ENCODE data around the gene COL6A3.

The COL6A3 gene

GRCh38 chr2:237437566-237437965 is 23.6 kb upstream of the COL6A3 start:
- no peaks in the 10 kb centered on the region for H3K9me3 ChIP-seq (ENCODE audit: control insufficient read depth, low read depth, low read length)
- peaks cover 17% of the 10 kb centered on the region for H3K4me1 ChIP-seq (ENCODE audit: control insufficient read depth, low read depth, low read length)
- H3K36me3 ChIP-seq (ENCODE audit: control insufficient read depth, low read depth, low read length): no peaks in the 10 kb centered on the region
- H3K4me3 ChIP-seq (ENCODE audit: low read length): no peak overlapping the region
- no peaks in the 10 kb centered on the region for H3K27me3 ChIP-seq (ENCODE audit: control insufficient read depth, insufficient read depth, low read length)
- no peak overlapping the region for H3K27ac ChIP-seq (ENCODE audit: low read length)
- no peak overlapping the region for H3K9ac ChIP-seq (ENCODE audit: low read length)

- Histone ChIP-seq H3K9me3 (ENCODE audit: control insufficient read depth, low read depth, low read length) (no peaks in the 10 kb centered on the region), H3K36me3 (ENCODE audit: control insufficient read depth, low read depth, low read length) (no peaks in the 10 kb centered on the region), H3K4me3 (ENCODE audit: low read length) (no peak overlapping the region), H3K9ac (ENCODE audit: low read length) (no peak overlapping the region), H3K27ac (ENCODE audit: low read length) (no peak overlapping the region), H3K4me1 (ENCODE audit: control insufficient read depth, low read depth, low read length) (peaks cover 17% of the 10 kb centered on the region), H3K27me3 (ENCODE audit: control insufficient read depth, insufficient read depth, low read length) (no peaks in the 10 kb centered on the region)
Measured at GRCh38 chr2:237435844-237436587, 22.1 kb upstream of the COL6A3 start.

GRCh38 chr2:237434866-237435311 is 20.9 kb upstream of the COL6A3 start:
- Histone ChIP-seq H3K27ac (ENCODE audit: low read length) (no peak overlapping the region), H3K9me3 (ENCODE audit: control insufficient read depth, low read depth, low read length) (no peaks in the 10 kb centered on the region), H3K4me3 (ENCODE audit: low read length) (no peak overlapping the region), H3K4me1 (ENCODE audit: control insufficient read depth, low read depth, low read length) (peaks cover 17% of the 10 kb centered on the region), H3K9ac (ENCODE audit: low read length) (no peak overlapping the region), H3K36me3 (ENCODE audit: control insufficient read depth, low read depth, low read length) (no peaks in the 10 kb centered on the region), H3K27me3 (ENCODE audit: control insufficient read depth, insufficient read depth, low read length) (no peaks in the 10 kb centered on the region)

DNA sequence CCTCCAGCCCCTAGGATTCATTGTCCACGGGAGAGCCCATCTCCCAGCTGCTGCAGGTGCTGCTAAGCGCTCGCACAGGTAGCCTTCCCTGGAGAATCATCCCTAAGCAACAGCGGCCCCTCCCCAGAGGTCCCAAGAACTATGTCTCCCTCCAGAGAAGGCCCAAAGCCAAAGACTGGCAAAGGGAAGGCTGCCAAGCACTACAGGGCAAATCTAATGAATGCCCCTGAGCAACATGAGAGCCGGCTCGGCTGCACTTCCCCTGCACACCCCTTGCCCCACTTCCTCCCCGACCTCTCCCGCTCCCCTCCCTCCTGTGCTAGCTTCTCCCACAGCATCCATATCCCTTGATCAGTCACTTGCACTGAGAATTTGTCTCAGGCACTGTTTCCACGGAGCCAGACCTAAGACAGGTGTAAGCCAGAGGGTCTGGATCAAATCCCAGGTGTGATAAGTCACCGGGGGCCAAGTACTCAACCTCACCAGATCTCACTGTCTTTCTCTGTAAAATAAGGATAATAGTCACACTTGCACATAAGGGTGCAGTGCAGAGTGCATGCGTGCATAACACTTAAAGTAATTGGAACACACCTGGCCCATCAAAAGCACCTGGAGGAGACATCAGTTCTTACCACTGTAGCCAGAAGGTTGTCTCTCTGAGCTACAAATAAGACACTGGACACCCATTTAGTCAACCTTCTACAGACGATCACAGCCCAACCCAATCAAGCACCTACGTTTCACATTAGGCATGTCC is 20.1 kb upstream of the COL6A3 start:
- Histone ChIP-seq H3K4me1 (ENCODE audit: control insufficient read depth, low read depth, low read length) (peaks cover 17% of the 10 kb centered on the region), H3K36me3 (ENCODE audit: control insufficient read depth, low read depth, low read length) (no peaks in the 10 kb centered on the region), H3K9ac (ENCODE audit: low read length) (no peak overlapping the region), H3K9me3 (ENCODE audit: control insufficient read depth, low read depth, low read length) (no peaks in the 10 kb centered on the region), H3K4me3 (ENCODE audit: low read length) (no peak overlapping the region), H3K27ac (ENCODE audit: low read length) (no peak overlapping the region), H3K27me3 (ENCODE audit: control insufficient read depth, insufficient read depth, low read length) (no peaks in the 10 kb centered on the region)

DNA sequence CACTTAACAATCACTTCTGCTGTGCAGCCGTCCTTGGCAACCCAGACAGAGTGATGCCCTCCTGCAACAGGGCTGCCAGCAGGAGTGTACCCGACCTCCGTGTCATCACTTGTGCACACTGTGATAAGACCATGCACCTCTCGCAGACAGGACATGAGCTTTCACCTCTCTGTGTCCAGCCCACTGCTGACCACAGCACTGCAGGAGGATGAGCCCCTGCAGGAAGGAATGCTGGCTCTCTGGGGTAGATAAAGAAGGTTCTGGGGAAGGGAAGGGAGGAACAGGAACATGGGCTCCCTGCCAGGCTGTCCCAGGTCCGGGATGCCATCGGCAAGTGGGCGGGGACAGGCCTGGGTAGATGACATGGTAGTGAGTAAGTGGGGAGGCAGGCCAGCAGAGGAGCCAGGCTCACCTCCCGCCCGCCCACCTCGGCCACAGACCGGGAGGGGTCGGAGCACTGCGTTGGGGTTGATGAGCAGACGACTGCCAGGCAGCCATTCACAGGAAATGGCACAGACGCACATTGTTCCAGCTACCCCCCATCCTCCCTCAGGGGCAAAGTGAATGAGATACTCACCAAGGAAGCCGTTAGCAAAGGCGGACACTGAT is 18.6 kb upstream of the COL6A3 start:
- no peaks in the 10 kb centered on the region for H3K9me3 ChIP-seq (ENCODE audit: control insufficient read depth, low read depth, low read length)
- H3K4me1 ChIP-seq (ENCODE audit: control insufficient read depth, low read depth, low read length): peaks cover 5% of the 10 kb centered on the region
- H3K27me3 ChIP-seq (ENCODE audit: control insufficient read depth, insufficient read depth, low read length): no peaks in the 10 kb centered on the region
- no peaks in the 10 kb centered on the region for H3K36me3 ChIP-seq (ENCODE audit: control insufficient read depth, low read depth, low read length)
- no peak overlapping the region for H3K27ac ChIP-seq (ENCODE audit: low read length)
- no peak overlapping the region for H3K4me3 ChIP-seq (ENCODE audit: low read length)
- H3K9ac ChIP-seq (ENCODE audit: low read length): no peak overlapping the region

DNA sequence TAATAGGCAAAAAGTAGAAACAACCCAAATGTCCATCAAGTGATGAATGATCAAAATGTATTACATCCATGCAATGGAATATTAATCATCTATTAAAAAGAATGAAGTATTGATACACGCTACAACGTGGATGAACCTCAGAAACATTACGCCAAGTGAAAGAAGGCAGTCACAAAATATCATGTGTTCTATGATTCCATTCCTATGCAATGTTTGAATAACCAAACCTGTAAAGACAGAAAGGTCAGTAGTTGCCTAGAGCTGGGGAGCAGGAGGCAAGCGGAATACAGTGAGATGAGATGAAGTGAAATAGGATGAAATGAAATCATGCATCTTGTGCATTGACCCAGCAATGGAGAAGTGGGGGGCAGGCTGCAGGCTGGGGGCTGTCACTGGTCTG is 17.9 kb upstream of the COL6A3 start:
- Histone ChIP-seq H3K4me3 (ENCODE audit: low read length) (no peak overlapping the region), H3K9ac (ENCODE audit: low read length) (no peak overlapping the region), H3K4me1 (ENCODE audit: control insufficient read depth, low read depth, low read length) (peaks cover 5% of the 10 kb centered on the region), H3K36me3 (ENCODE audit: control insufficient read depth, low read depth, low read length) (no peaks in the 10 kb centered on the region), H3K27me3 (ENCODE audit: control insufficient read depth, insufficient read depth, low read length) (no peaks in the 10 kb centered on the region), H3K9me3 (ENCODE audit: control insufficient read depth, low read depth, low read length) (no peaks in the 10 kb centered on the region), H3K27ac (ENCODE audit: low read length) (no peak overlapping the region)

- Histone ChIP-seq H3K4me1 (ENCODE audit: control insufficient read depth, low read depth, low read length) (peaks cover 5% of the 10 kb centered on the region), H3K27me3 (ENCODE audit: control insufficient read depth, insufficient read depth, low read length) (no peaks in the 10 kb centered on the region), H3K27ac (ENCODE audit: low read length) (no peak overlapping the region), H3K9ac (ENCODE audit: low read length) (no peak overlapping the region), H3K9me3 (ENCODE audit: control insufficient read depth, low read depth, low read length) (no peaks in the 10 kb centered on the region), H3K4me3 (ENCODE audit: low read length) (no peak overlapping the region), H3K36me3 (ENCODE audit: control insufficient read depth, low read depth, low read length) (no peaks in the 10 kb centered on the region)
Measured at GRCh38 chr2:237431372-237431771, 17.4 kb upstream of the COL6A3 start.

DNA sequence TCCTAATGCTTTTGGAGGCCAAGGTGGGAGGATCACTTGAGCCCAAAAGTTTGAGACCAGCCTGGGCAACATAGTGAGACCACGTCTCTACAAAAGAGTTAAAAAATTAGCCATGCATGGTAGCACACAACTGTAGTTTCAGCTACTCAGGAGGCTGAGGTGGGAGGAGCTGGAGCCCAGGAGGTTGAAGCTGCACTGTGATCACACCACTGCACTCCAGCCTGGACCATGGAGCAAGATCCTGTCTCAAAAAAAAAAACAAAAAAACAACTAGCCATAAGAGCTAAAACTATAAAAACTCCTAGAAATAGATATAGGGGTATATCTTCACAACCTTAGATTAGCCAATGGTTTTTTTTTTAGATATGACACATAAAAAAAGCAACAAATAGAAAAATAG is 16.9 kb upstream of the COL6A3 start:
- H3K4me3 ChIP-seq (ENCODE audit: low read length): no peak overlapping the region
- H3K36me3 ChIP-seq (ENCODE audit: control insufficient read depth, low read depth, low read length): no peaks in the 10 kb centered on the region
- H3K27ac ChIP-seq (ENCODE audit: low read length): no peak overlapping the region
- H3K9ac ChIP-seq (ENCODE audit: low read length): no peak overlapping the region
- peaks cover 5% of the 10 kb centered on the region for H3K4me1 ChIP-seq (ENCODE audit: control insufficient read depth, low read depth, low read length)
- no peaks in the 10 kb centered on the region for H3K9me3 ChIP-seq (ENCODE audit: control insufficient read depth, low read depth, low read length)
- no peaks in the 10 kb centered on the region for H3K27me3 ChIP-seq (ENCODE audit: control insufficient read depth, insufficient read depth, low read length)

DNA sequence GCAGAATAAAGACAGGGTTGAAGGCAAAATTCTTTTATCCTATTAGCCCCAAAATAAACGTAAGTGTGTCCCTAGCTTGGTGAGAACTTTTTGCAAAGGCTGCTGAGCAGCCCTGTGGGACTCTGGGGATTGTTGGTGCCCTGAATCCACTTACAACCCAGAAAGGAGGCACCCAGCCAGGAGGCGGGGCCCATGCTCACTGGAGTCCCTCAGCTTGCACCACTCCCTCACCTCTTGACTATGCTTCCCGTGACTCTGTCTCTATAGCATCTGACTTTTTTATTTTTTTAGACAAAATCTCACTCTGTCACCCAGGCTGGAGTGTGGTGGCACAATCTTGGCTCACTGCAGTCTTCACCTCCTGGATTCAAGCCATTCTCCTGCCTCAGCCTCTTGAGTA is 15.8 kb upstream of the COL6A3 start:
- Histone ChIP-seq H3K4me1 (ENCODE audit: control insufficient read depth, low read depth, low read length) (peaks cover 5% of the 10 kb centered on the region), H3K27ac (ENCODE audit: low read length) (no peak overlapping the region), H3K4me3 (ENCODE audit: low read length) (no peak overlapping the region), H3K27me3 (ENCODE audit: control insufficient read depth, insufficient read depth, low read length) (no peaks in the 10 kb centered on the region), H3K9me3 (ENCODE audit: control insufficient read depth, low read depth, low read length) (no peaks in the 10 kb centered on the region), H3K36me3 (ENCODE audit: control insufficient read depth, low read depth, low read length) (no peaks in the 10 kb centered on the region), H3K9ac (ENCODE audit: low read length) (no peak overlapping the region)

DNA sequence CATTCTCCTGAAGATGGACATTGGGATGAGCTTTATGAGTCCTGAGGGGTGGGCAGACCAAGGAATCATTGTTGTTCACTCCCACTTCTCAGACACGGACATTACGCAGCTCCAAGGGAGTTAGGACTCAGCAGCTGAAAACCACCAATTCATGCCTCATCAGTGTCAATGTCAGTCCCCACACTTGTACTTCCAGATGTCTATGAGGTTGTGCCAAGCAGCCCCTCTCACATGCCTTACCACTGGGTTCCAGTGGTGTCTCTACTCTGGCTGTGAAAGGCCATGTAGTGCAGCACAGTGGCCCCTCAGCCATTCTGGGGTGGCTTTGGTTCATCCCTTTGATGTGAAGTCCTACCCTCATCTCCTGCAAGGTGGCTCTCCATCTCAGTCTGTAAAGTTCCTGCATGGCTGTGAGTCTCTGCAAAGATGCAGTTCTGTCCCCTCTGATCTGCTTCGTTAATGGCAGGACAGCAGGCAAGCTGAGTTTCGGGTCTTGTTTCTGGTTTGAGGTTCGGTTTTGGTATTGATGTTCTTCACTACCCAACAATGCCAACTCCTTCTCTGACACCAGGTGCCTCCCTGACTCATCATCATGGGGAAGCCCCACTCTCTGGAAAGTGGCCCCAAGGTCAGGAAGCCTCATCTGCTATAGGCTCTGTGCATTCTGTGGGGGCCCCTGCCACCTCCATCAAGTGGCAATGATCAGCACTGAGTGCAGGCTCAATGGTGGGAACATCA is 14.0 kb upstream of the COL6A3 start:
- H3K9ac ChIP-seq (ENCODE audit: low read length): no peak overlapping the region

DNA sequence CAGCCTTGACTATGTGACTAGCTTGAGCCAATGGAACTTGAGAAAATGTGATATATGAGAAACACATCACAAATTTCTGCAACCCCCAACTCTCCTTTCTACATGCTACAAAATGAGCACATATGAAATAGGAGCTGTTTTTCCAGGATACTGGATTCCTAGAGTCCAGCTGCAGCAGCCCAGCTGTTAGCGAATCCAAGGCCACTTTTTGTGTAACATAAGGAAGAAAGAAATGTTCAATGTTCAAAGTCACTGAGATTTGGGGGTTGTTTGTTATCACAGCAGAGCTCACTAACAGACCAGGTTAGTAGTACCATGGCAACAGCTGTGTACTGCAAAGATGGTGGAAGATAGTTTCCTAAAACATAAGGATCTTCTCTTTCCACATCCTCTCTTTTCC is 12.6 kb upstream of the COL6A3 start:
- Histone ChIP-seq H3K36me3 (ENCODE audit: control insufficient read depth, low read depth, low read length) (no peaks in the 10 kb centered on the region), H3K27ac (ENCODE audit: low read length) (no peak overlapping the region)

More for the DNA sequence above, 14.0 kb upstream of the COL6A3 start:
- no peak overlapping the region for H3K4me3 ChIP-seq (ENCODE audit: low read length)
- no peaks in the 10 kb centered on the region for H3K9me3 ChIP-seq (ENCODE audit: control insufficient read depth, low read depth, low read length)
- H3K36me3 ChIP-seq (ENCODE audit: control insufficient read depth, low read depth, low read length): no peaks in the 10 kb centered on the region
- no peaks in the 10 kb centered on the region for H3K4me1 ChIP-seq (ENCODE audit: control insufficient read depth, low read depth, low read length)
- H3K27me3 ChIP-seq (ENCODE audit: control insufficient read depth, insufficient read depth, low read length): no peaks in the 10 kb centered on the region
- no peak overlapping the region for H3K27ac ChIP-seq (ENCODE audit: low read length)

More for the DNA sequence above, 12.6 kb upstream of the COL6A3 start:
- H3K9me3 ChIP-seq (ENCODE audit: control insufficient read depth, low read depth, low read length): no peaks in the 10 kb centered on the region
- H3K4me3 ChIP-seq (ENCODE audit: low read length): no peak overlapping the region
- H3K27me3 ChIP-seq (ENCODE audit: control insufficient read depth, insufficient read depth, low read length): peaks cover 3% of the 10 kb centered on the region
- H3K4me1 ChIP-seq (ENCODE audit: control insufficient read depth, low read depth, low read length): no peaks in the 10 kb centered on the region
- H3K9ac ChIP-seq (ENCODE audit: low read length): no peak overlapping the region

Measured in iPS-18a (cell line).